NCI-H1436 treated with DMSO at 0.1 percent for 48 hours (cell line): ENCODE data around the gene MCAT.

Source experiments
- DNase-seq: peaks from one replicate; lab custom pipeline; 2025; lab: John Stamatoyannopoulos, UW

Gene MCAT

GRCh38 chr22:43142880-43143562 lies at the start of gene MCAT:
TSS of gene MCAT (minus strand) at chr22:43143398. CDS start at chr22:43143348, 50 bp downstream.
- DNase-seq = no peak

GRCh38 chr22:43191831-43192230 lies 48.6 kb upstream of the MCAT start:
- DNase-seq = no peak

GRCh38 chr22:43188829-43189545 lies 45.8 kb upstream of the MCAT start:
- no peak for DNase-seq

- peak; percentile 84 for DNase-seq
Measured at GRCh38 chr22:43187171-43188099, 44.2 kb upstream of the MCAT start.

- DNase-seq = no peak
Measured at GRCh38 chr22:43186272-43187170, 43.3 kb upstream of the MCAT start, which contains the start of gene TTLL12. TSS of gene TTLL12 (minus strand) at chr22:43187134. CDS start at chr22:43187069, 65 bp downstream.

- DNase-seq = no peak
Measured at GRCh38 chr22:43185860-43186261, 42.7 kb upstream of the MCAT start.

- no peak for DNase-seq
Measured at GRCh38 chr22:43183496-43184277, 40.5 kb upstream of the MCAT start.

GRCh38 chr22:43182726-43183125 lies 39.5 kb upstream of the MCAT start:
- DNase-seq = no peak

GRCh38 chr22:43182118-43182517 lies 38.9 kb upstream of the MCAT start:
- DNase-seq = no peak

- DNase-seq = no peak
Measured at GRCh38 chr22:43181321-43182076, 38.3 kb upstream of the MCAT start.

GRCh38 chr22:43180670-43181069 lies 37.5 kb upstream of the MCAT start:
- no peak for DNase-seq

GRCh38 chr22:43179911-43180195 lies 36.7 kb upstream of the MCAT start:
- no peak for DNase-seq

GRCh38 chr22:43179146-43179910 lies 36.1 kb upstream of the MCAT start:
- no peak for DNase-seq

GRCh38 chr22:43177479-43177878 lies 34.3 kb upstream of the MCAT start:
- DNase-seq = no peak

GRCh38 chr22:43176090-43176489 lies 32.9 kb upstream of the MCAT start:
- no peak for DNase-seq

- DNase-seq = no peak
Measured at GRCh38 chr22:43174941-43175531, 31.8 kb upstream of the MCAT start.

- DNase-seq = no peak
Measured at GRCh38 chr22:43173976-43174720, 30.9 kb upstream of the MCAT start.

- no peak for DNase-seq
Measured at GRCh38 chr22:43173566-43173965, 30.4 kb upstream of the MCAT start.
